GM18858 (cell line): ENCODE results near the gene SLC12A5.

Source experiments
- ATAC-seq: cut with Tn5 transposase; IDR thresholded peaks from one replicate; pipeline ENCODE4 v1.9.1; 2021; ENCODE audit not compliant: unreplicated experiment

Gene SLC12A5

GRCh38 chr20:46025376-46025783 is 3.6 kb upstream of the SLC12A5 start:
- ATAC-seq: no peak

GRCh38 chr20:46027245-46027853 is 1.7 kb upstream of the SLC12A5 start:
- no peak for ATAC-seq

GRCh38 chr20:46028110-46028509 is 905 bp upstream of the SLC12A5 start:
- ATAC-seq: no peak

GRCh38 chr20:46030284-46031013 is 1.4 kb downstream of the SLC12A5 start:
- ATAC-seq: no peak

- ATAC-seq: no peak
Measured at GRCh38 chr20:46031014-46031569, 2.1 kb downstream of the SLC12A5 start.

GRCh38 chr20:46031701-46032254 is 2.8 kb downstream of the SLC12A5 start:
- ATAC-seq: no peak

GRCh38 chr20:46034039-46034438 is 5.0 kb downstream of the SLC12A5 start:
- no peak for ATAC-seq

GRCh38 chr20:46035253-46035652 is 6.2 kb downstream of the SLC12A5 start:
- ATAC-seq: no peak

- ATAC-seq: no peak
Measured at GRCh38 chr20:46035713-46036112, 6.7 kb downstream of the SLC12A5 start.

GRCh38 chr20:46036370-46036769 is 7.4 kb downstream of the SLC12A5 start:
- no peak for ATAC-seq

GRCh38 chr20:46037036-46037435 is 8.0 kb downstream of the SLC12A5 start:
- ATAC-seq: no peak

GRCh38 chr20:46040902-46041535 is 12.0 kb downstream of the SLC12A5 start:
- no peak for ATAC-seq

- ATAC-seq: no peak
Measured at GRCh38 chr20:46043556-46043955, 14.5 kb downstream of the SLC12A5 start.

- ATAC-seq: no peak
Measured at GRCh38 chr20:46044896-46045295, 15.9 kb downstream of the SLC12A5 start.

GRCh38 chr20:46046588-46047310 is 17.7 kb downstream of the SLC12A5 start:
- no peak for ATAC-seq

- ATAC-seq: no peak
Measured at GRCh38 chr20:46047821-46048220, 18.8 kb downstream of the SLC12A5 start.

- ATAC-seq: no peak
Measured at GRCh38 chr20:46049190-46049589, 20.2 kb downstream of the SLC12A5 start.

GRCh38 chr20:46049815-46050214 is 20.8 kb downstream of the SLC12A5 start:
- no peak for ATAC-seq

- ATAC-seq: no peak
Measured at GRCh38 chr20:46050444-46050843, 21.4 kb downstream of the SLC12A5 start.

- ATAC-seq: no peak
Measured at GRCh38 chr20:46050885-46051284, 21.9 kb downstream of the SLC12A5 start.
